ENCODE results near the gene MAP3K13.

DNA sequence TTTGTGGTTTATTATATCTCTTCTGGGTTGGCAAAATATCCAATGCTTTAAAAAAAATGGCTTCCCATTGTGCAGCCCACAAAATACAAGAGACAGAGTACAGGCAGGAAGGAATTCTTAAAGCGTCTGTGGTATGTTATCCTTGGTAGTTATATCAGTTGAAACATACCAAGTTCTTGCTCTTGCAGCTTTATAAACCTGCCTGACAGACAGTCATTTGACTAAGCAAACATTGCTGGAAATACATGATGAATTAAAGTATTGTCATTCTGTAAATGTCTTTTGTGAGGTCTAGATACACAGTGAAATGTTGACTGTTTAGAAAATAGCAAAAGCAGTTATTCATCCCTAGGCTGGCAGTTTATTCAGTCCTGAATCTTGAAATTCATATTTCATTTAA, 44.8 kb upstream of the MAP3K13 start:
- TF ChIP-seq, protein P1, sequence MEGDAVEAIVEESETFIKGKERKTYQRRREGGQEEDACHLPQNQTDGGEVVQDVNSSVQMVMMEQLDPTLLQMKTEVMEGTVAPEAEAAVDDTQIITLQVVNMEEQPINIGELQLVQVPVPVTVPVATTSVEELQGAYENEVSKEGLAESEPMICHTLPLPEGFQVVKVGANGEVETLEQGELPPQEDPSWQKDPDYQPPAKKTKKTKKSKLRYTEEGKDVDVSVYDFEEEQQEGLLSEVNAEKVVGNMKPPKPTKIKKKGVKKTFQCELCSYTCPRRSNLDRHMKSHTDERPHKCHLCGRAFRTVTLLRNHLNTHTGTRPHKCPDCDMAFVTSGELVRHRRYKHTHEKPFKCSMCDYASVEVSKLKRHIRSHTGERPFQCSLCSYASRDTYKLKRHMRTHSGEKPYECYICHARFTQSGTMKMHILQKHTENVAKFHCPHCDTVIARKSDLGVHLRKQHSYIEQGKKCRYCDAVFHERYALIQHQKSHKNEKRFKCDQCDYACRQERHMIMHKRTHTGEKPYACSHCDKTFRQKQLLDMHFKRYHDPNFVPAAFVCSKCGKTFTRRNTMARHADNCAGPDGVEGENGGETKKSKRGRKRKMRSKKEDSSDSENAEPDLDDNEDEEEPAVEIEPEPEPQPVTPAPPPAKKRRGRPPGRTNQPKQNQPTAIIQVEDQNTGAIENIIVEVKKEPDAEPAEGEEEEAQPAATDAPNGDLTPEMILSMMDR (IDR thresholded peaks at IDR 0.05): no peak
- no peak for TF ChIP-seq POLR2A (IDR thresholded peaks at IDR 0.05)

Data from testis (tissue), 2 donors.